SK-N-SH (cell line): ENCODE data around the gene NUP42. TPM values are rescaled to one million over a fixed set of nuclear protein-coding genes. Genes with fewer than 3 reads are reported as not detected.
A peak's percentile ranks its signal among the peaks of the same experiment; 100 is the strongest.

Experiments
- CTCF ChIA-PET: fragments of 300-600, 350-600 bp; formaldehyde crosslinking; extraction: SDS; loops from one replicate; lab custom pipeline; 2021; lab: Yijun Ruan, JAX
- POLR2A ChIA-PET: fragments of 350-600 bp; sonication (Branson Sonifier 250); formaldehyde crosslinking; extraction: SDS; loops from one replicate; lab custom pipeline; 2020; ENCODE audit warnings: antibody characterized with exemption, inconsistent platforms; lab: Yijun Ruan, JAX
- DNase-seq: peaks from one replicate; pipeline ENCODE4 v3.0.0; 2012
- H2AFZ ChIP-seq: fragments of 200-600 bp; sonication (generic); 2 replicates; pipeline ENCODE4 v1.8.1; 2016; ENCODE audit warnings: antibody characterized with exemption, mild to moderate bottlenecking, low read depth
- H3F3A ChIP-seq: fragments of 200-600 bp; sonication (generic); replicated peaks from 2 replicates; pipeline ENCODE3; 2016; ENCODE audit warnings: antibody characterized with exemption, mild to moderate bottlenecking; ENCODE audit not compliant: insufficient read depth
- H3K27ac ChIP-seq, 2 experiments: fragments of 200-500 bp in 1 of 2; fragments of 200-600 bp in 1 of 2; sonication (Bioruptor generic) in 1 of 2; sonication (generic), shearing (Covaris generic) in 1 of 2; 2 replicates each; pipeline versions ENCODE4 v1.5.1 to v1.6.1; 2014 to 2016; ENCODE audit warnings: low read depth in 2 of 2, inconsistent platforms in 1 of 2, low read length in 1 of 2, mild to moderate bottlenecking in 1 of 2, mixed read lengths in 1 of 2
- H3K27me3 ChIP-seq: fragments of 200-600 bp; sonication (generic), shearing (Covaris generic); 2 replicates; pipeline ENCODE4 v1.6.1; 2016; ENCODE audit warnings: mixed run types; ENCODE audit not compliant: insufficient read depth
- H3K36me3 ChIP-seq, 2 experiments: fragments of 200-500 bp in 1 of 2; fragments of 200-600 bp in 1 of 2; sonication (Bioruptor generic) in 1 of 2; sonication (generic) in 1 of 2; replicated peaks in 1 of 2; 2 replicates each; pipeline versions ENCODE3 to v1.5.1; 2014 to 2016; ENCODE audit warnings: low read length in 1 of 2, mild to moderate bottlenecking in 1 of 2; ENCODE audit not compliant: insufficient read depth in 2 of 2, control insufficient read depth in 1 of 2
- H3K4me1 ChIP-seq, 2 experiments: fragments of 200-500 bp in 1 of 2; fragments of 200-600 bp in 1 of 2; sonication (Bioruptor generic) in 1 of 2; sonication (generic), shearing (Covaris generic) in 1 of 2; 2 replicates each; pipeline versions ENCODE4 v1.5.1 to v1.6.1; 2014 to 2016; ENCODE audit warnings: low read depth in 1 of 2, low read length in 1 of 2, mixed run types in 1 of 2; ENCODE audit not compliant: insufficient read depth in 2 of 2, control insufficient read depth in 1 of 2
- H3K4me2 ChIP-seq: fragments of 200-600 bp; sonication (generic), shearing (Covaris generic); 2 replicates; pipeline ENCODE4 v1.6.1; 2017; ENCODE audit warnings: mixed run types
- H3K4me3 ChIP-seq, 2 experiments: fragments of 200-500 bp in 1 of 2; fragments of 200-600 bp in 1 of 2; sonication (Bioruptor generic) in 1 of 2; sonication (generic), shearing (Covaris generic) in 1 of 2; 2 replicates each; pipeline versions ENCODE4 v1.5.1 to v1.8.1; 2014 to 2016; ENCODE audit warnings: low read depth in 2 of 2, inconsistent platforms in 1 of 2, low read length in 1 of 2, mild to moderate bottlenecking in 1 of 2, mixed read lengths in 1 of 2, moderate library complexity in 1 of 2
- H3K79me2 ChIP-seq: fragments of 200-600 bp; sonication (generic); 2 replicates; pipeline ENCODE4 v1.8.1; 2017; ENCODE audit warnings: mild to moderate bottlenecking; ENCODE audit not compliant: insufficient read depth
- H3K9ac ChIP-seq: fragments of 200-600 bp; sonication (generic); 2 replicates; pipeline ENCODE4 v1.6.1; 2017; ENCODE audit warnings: mixed run types
- H3K9me2 ChIP-seq: fragments of 200-600 bp; sonication (generic); 2 replicates; pipeline ENCODE4 v1.6.1; 2017; ENCODE audit warnings: mixed run types
- H3K9me3 ChIP-seq: fragments of 200-600 bp; sonication (generic); 2 replicates; pipeline ENCODE4 v1.6.1; 2017; ENCODE audit warnings: mixed run types, mild to moderate bottlenecking, moderate library complexity
- H4K20me1 ChIP-seq: fragments of 200-600 bp; sonication (generic); 2 replicates; pipeline ENCODE4 v1.6.1; 2017; ENCODE audit warnings: mild to moderate bottlenecking, mixed run types; ENCODE audit not compliant: insufficient read depth
- CHD2 ChIP-seq: fragments of 150-350 bp; IDR thresholded peaks from 2 replicates; pipeline ENCODE4 v1.6.1; 2018; ENCODE audit warnings: low read length; ENCODE audit not compliant: partially characterized antibody
- EP300 ChIP-seq, 2 experiments: IDR thresholded peaks; 2 replicates each; pipeline versions ENCODE4 v1.4.0 to v1.6.1; 2012; ENCODE audit warnings: borderline replicate concordance in 1 of 2, low read depth in 1 of 2, low read length in 1 of 2
- FOXJ3 ChIP-seq: sonication (generic); formaldehyde crosslinking; IDR thresholded peaks from 2 replicates; pipeline ENCODE4 v1.5.1; 2020; ENCODE audit warnings: mild to moderate bottlenecking, missing genetic modification reagents
- FOXM1 ChIP-seq: IDR thresholded peaks from 2 replicates; pipeline ENCODE4 v1.4.0; 2012; ENCODE audit warnings: low read depth, mild to moderate bottlenecking
- GATA2 ChIP-seq: sonication (generic); formaldehyde crosslinking; IDR thresholded peaks from 2 replicates; pipeline ENCODE4 v1.5.0; 2020; ENCODE audit warnings: mild to moderate bottlenecking, missing genetic modification reagents
- MEF2A ChIP-seq: IDR thresholded peaks from 2 replicates; pipeline ENCODE4 v1.4.0; 2012; ENCODE audit warnings: low read depth, borderline replicate concordance
- MXI1 ChIP-seq: IDR thresholded peaks from 2 replicates; pipeline ENCODE4 v1.6.1; 2012; ENCODE audit warnings: mild to moderate bottlenecking, low read depth, low read length, improper control_type of control experiment
- NFIC ChIP-seq: IDR thresholded peaks from 2 replicates; pipeline ENCODE4 v1.4.0; 2012; ENCODE audit warnings: borderline replicate concordance
- NRF1 ChIP-seq: IDR thresholded peaks from 2 replicates; pipeline ENCODE4 v1.6.1; 2012; ENCODE audit warnings: low read depth, mild to moderate bottlenecking, low read length
- POLR2AphosphoS5 ChIP-seq: IDR thresholded peaks from 2 replicates; pipeline ENCODE4 v1.6.1; 2012; ENCODE audit warnings: low read depth, low read length
- RAD21 ChIP-seq: IDR thresholded peaks from 2 replicates; pipeline ENCODE4 v1.6.1; 2012; ENCODE audit warnings: mild to moderate bottlenecking, low read length
- RCOR1 ChIP-seq: fragments of 150-350 bp; IDR thresholded peaks from 2 replicates; pipeline ENCODE4 v1.6.1; 2017; ENCODE audit warnings: antibody characterized with exemption, low read length
- REST ChIP-seq: IDR thresholded peaks from 2 replicates; pipeline ENCODE4 v1.6.1; 2012; ENCODE audit warnings: mild to moderate bottlenecking, low read depth, low read length, moderate library complexity
- SIN3A ChIP-seq: IDR thresholded peaks from 2 replicates; pipeline ENCODE4 v1.6.1; 2012; ENCODE audit warnings: low read depth, mild to moderate bottlenecking, low read length, moderate library complexity, borderline replicate concordance
- TAF1 ChIP-seq: IDR thresholded peaks from 2 replicates; pipeline ENCODE4 v1.6.1; 2012; ENCODE audit warnings: low read depth, mild to moderate bottlenecking, low read length, moderate library complexity, borderline replicate concordance
- TCF12 ChIP-seq: IDR thresholded peaks from 2 replicates; pipeline ENCODE4 v1.4.0; 2012
- TEAD4 ChIP-seq: IDR thresholded peaks from 2 replicates; pipeline ENCODE4 v1.4.0; 2012; ENCODE audit warnings: mild to moderate bottlenecking, borderline replicate concordance; ENCODE audit not compliant: insufficient read depth
- WGBS: methylation state at CpG from one replicate; pipeline ENCODE4 v1.1.6; 2017; ENCODE audit warnings: low lambda C conversion rate; 5-methylcytosine and 5-hydroxymethylcytosine counted together
- polyA plus RNA-seq, 3 experiments: library from polyadenylated mRNA; depleted of rRNA; stranded (reverse); fragments of >200 nt; gene quantifications; 2 replicates each; pipeline ENCODE4 v1.2.3, GENCODE V29; 2012
- TF ChIP-seq, protein P1 (sequence below): IDR thresholded peaks from 2 replicates; pipeline ENCODE4 v1.4.0; 2012; ENCODE audit warnings: low read depth, borderline replicate concordance

The NUP42 gene
- polyA plus RNA-seq, 1 of the 3 experiments (the other 2 are of a cell fraction) = 22.7 TPM

GRCh38 chr7:23157679-23158078, 24.2 kb upstream of the NUP42 start:
- ChIA-PET POLR2A (no interaction called here), CTCF (interaction anchor here (0.8 to 2.4 kb wide), 5 partner anchors 9 to 71 kb away, joined by 3 to 7 read pairs (median 5); no protein-coding TSS in a partner anchor)
- H3K9me3 ChIP-seq = no peaks in the 10 kb centered on the region
- no peak for TF ChIP-seq TAF1
- TF ChIP-seq TCF12 = peak; percentile 32; the same call in 1 of the 2 replicates
- no peak for TF ChIP-seq POLR2AphosphoS5
- peak; percentile 26; the same call in 1 of the 2 replicates for TF ChIP-seq RAD21
- TF ChIP-seq REST = no peak
- peak in 1 of 2 experiments; percentile 80; a peak in 2 of 4 replicates for TF ChIP-seq EP300 (IDR thresholded peaks at IDR 0.05; ENCODE audit: borderline replicate concordance in 1 of 2, low read depth in 1 of 2, low read length in 1 of 2)
- TF ChIP-seq SIN3A = no peak
- TF ChIP-seq CHD2 = peak; percentile 72
- TF ChIP-seq FOXJ3 (CRISPR knock-in tag) = no peak
- TF ChIP-seq FOXM1 = no peak
- TF ChIP-seq, protein P1, sequence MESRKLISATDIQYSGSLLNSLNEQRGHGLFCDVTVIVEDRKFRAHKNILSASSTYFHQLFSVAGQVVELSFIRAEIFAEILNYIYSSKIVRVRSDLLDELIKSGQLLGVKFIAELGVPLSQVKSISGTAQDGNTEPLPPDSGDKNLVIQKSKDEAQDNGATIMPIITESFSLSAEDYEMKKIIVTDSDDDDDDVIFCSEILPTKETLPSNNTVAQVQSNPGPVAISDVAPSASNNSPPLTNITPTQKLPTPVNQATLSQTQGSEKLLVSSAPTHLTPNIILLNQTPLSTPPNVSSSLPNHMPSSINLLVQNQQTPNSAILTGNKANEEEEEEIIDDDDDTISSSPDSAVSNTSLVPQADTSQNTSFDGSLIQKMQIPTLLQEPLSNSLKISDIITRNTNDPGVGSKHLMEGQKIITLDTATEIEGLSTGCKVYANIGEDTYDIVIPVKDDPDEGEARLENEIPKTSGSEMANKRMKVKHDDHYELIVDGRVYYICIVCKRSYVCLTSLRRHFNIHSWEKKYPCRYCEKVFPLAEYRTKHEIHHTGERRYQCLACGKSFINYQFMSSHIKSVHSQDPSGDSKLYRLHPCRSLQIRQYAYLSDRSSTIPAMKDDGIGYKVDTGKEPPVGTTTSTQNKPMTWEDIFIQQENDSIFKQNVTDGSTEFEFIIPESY = no peak
- TF ChIP-seq NRF1 = no peak
- no peak for TF ChIP-seq NFIC
- TF ChIP-seq TEAD4 = no peak
- peak; percentile 60 for TF ChIP-seq RCOR1
- TF ChIP-seq MEF2A = no peak
- TF ChIP-seq GATA2 (CRISPR knock-in tag) = peak; percentile 61
- TF ChIP-seq MXI1 = peak; percentile 60; the same call in 1 of the 2 replicates
- 51% methylated on average over 6 of the region's 6 CpGs for WGBS
- no peak overlapping the region for H3K9ac ChIP-seq
- no peaks in the 10 kb centered on the region for H3K27me3 ChIP-seq
- no peak overlapping the region for H3K4me2 ChIP-seq
- H3K4me3 ChIP-seq = no peak overlapping the region
- H2AFZ ChIP-seq = no peak overlapping the region
- peaks cover 25 to 28% of the 10 kb centered on the region in 2 experiments for H3K36me3 ChIP-seq
- no peaks in the 10 kb centered on the region for H3K79me2 ChIP-seq
- DNase-seq = peak; percentile 72
- no peaks in the 10 kb centered on the region for H4K20me1 ChIP-seq
- peak overlapping the region in 1 of 2 experiments; percentile 58; a peak in 2 of 4 replicates for H3K27ac ChIP-seq
- H3K9me2 ChIP-seq = no peaks in the 10 kb centered on the region
- no peaks in the 10 kb centered on the region for H3F3A ChIP-seq
- peaks cover 0 to 12% of the 10 kb centered on the region in 2 experiments; a peak in 2 of 4 replicates for H3K4me1 ChIP-seq
